GM12872 (cell line): ENCODE measurements around the gene ZNF3.

ENCODE experiments used
- CTCF ChIP-seq: IDR thresholded peaks from 3 replicates; pipeline ENCODE4 v1.5.1; 2011; ENCODE audit warnings: low read depth, mild to moderate bottlenecking, low read length, moderate library complexity; ENCODE audit not compliant: insufficient read depth

The ZNF3 gene

GRCh38 chr7:100080907-100081534 is 502 bp downstream of the ZNF3 start:
- TF ChIP-seq CTCF = no peak

DNA sequence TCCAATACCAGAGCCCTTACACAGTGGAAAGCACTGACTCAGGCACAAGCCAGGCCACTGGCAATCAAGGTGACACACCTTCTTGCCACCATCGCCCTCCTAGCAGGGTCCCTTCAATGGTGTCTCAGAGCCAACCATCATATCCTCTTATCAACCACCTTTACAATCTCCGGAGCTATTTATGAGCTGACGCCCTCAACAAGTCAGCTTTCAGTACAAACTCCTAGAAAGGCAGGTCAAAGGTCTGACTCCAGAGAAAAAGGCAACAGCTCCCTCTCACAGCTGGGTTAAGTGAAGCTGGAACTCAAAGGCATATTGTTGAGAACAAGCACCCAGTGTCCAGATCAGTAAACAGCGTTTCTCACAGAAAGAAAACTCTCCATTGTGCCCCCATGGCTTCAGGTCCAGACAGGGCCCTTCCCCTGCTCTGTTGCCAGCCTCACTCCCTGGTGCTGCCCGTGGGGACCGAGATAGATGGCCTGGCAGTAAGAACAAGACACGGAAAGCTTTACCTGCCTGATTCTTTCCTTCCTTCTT is 2.4 kb downstream of the ZNF3 start:
- no peak for TF ChIP-seq CTCF

DNA sequence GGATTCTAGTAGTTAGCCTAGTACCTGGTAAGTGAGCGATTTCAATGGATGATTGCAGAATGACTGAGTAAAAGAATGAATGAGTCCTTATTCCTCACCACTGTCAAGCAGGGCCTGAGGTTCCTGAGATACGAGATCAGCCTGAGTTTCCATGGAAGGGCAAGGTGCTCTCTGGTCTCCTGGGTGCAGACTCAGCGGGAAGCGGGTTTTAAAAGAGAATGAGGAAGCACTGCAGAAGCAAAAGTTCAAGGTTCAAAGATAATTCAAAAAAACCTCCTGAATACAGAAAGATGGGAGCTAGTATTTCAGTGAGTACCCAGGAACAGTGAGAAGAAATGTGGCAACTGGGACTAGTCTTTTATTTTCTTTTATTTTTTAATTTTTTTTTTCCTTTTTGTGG is 4.3 kb downstream of the ZNF3 start:
- no peak for TF ChIP-seq CTCF

- no peak for TF ChIP-seq CTCF
Observed at GRCh38 chr7:100075418-100075817, 6.1 kb downstream of the ZNF3 start.

- TF ChIP-seq CTCF = no peak
Observed at GRCh38 chr7:100074841-100075240, 6.7 kb downstream of the ZNF3 start.

GRCh38 chr7:100072462-100072861 is 9.1 kb downstream of the ZNF3 start:
- TF ChIP-seq CTCF = no peak

DNA sequence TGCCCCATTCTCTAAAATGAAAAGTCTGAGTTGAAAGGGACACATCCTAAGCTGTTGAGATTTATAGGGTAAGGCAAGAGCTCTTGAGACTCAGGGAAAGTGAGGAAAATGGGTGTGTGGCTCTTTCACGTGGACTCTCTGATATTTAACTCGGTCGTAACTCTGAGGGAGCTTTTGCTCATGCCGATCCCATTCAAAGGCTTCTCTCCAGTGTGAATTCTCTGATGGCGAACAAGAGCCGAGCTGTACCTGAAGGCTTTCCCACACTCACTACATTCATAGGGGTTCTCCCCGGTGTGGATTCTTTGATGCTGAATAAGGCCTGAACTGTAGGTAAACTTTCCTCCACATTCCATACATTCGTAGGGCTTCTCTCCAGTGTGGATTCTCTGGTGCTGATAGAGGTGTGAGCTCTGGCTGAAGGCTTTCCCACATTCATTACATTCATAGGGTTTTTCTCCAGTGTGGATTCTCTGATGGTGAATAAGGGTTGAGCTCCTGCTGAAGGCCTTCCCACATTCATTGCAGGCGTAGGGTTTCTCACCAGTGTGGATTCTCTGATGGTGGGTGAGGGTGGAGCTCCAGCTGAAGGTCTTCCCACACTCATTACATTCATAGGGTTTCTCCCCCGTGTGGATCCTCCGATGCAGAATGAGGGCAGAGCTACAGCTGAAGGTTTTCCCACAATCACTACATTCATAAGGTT is 10.4 kb downstream of the ZNF3 start:
- TF ChIP-seq CTCF = no peak
